Stimulated activated CD4-positive, alpha-beta T cell treated with anti-CD3 and anti-CD28 coated beads, Interleukin-4, amount 100 ng/mL, for 24 hours (primary cell): Measurements from ENCODE around the gene ZNF469.

Source experiments
- DNase-seq: peaks from one replicate; pipeline ENCODE4 v3.0.0-alpha.2; 2020

The ZNF469 gene

DNA sequence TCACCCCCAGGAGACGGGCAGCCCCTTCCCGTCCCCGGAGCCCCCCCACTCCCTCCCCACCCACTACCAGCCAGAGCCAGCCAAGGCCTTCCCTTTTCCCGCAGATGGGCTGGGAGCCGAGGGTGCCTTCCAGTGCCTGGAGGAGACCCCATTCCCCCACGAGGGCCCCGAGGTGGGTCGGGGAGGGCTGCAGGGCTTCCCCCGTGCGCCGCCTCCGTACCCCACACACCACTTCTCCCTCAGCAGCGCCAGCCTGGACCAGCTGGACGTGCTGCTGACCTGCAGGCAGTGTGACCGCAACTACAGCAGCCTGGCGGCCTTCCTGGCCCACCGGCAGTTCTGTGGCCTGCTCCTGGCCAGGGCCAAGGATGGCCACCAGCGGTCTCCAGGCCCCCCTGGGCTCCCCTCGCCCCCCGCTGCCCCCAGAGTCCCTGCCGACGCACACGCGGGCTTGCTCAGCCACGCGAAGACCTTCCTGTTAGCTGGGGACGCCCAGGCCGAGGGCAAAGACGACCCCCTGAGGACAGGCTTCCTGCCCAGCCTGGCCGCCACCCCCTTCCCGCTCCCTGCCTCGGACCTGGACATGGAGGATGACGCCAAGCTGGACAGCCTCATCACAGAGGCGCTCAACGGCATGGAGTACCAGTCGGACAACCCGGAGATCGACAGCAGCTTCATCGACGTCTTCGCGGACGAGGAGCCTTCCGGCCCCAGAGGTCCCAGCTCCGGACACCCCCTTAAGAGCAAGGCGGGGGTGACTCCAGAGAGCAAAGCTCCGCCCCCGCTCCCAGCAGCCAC lies 46.8 kb downstream of the ZNF469 start:
- no peak for DNase-seq

GRCh38 chr16:88430185-88430523 lies 47.4 kb downstream of the ZNF469 start:
- DNase-seq = no peak

- DNase-seq = peak; percentile 41
Measured at GRCh38 chr16:88430524-88431446, 48.0 kb downstream of the ZNF469 start.

DNA sequence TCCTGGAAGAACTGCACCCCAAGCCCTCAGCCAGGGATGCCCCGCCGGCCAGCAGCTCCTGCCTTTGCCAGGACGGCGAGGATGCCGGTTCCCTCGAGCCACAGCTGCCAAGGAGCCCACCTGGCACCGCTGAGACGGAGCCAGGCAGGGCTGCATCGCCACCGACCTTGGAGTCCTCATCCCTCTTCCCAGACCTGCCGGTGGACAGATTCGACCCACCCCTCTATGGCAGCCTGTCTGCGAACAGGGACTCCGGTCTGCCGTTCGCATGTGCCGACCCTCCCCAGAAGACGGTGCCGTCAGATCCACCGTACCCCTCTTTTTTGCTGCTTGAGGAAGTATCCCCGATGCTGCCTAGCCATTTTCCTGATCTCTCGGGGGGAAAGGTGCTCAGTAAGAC lies 48.9 kb downstream of the ZNF469 start:
- DNase-seq = no peak

- no peak for DNase-seq
Measured at GRCh38 chr16:88432174-88432573, 49.4 kb downstream of the ZNF469 start.
